NCI-H524 (cell line): Measurements from ENCODE around the gene NANOGP8.

ENCODE experiments used
- DNase-seq, 2 experiments: peaks; one replicate each; lab custom pipeline; 2025; lab: John Stamatoyannopoulos, UW

The NANOGP8 gene

DNA sequence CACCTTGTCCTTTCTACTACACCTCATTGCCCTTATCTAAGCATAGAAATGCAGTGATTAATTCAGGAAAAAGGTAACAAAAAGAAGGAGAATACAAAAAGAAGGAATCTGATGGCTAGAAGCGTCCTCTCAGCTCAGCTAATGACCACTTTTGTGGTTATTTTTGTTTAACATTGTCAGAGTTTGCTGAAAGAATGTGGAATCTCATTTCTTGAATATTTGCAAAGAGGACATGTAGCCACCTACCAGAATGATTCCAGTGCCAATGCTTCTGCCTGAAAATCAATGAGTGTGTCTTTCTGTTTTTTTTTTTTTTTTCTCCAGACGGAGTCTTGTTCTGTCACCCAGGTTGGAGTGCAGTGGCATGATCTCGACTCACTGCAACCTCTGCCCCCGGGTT, 24.5 kb downstream of the NANOGP8 start:
- DNase-seq, result no peak

DNA sequence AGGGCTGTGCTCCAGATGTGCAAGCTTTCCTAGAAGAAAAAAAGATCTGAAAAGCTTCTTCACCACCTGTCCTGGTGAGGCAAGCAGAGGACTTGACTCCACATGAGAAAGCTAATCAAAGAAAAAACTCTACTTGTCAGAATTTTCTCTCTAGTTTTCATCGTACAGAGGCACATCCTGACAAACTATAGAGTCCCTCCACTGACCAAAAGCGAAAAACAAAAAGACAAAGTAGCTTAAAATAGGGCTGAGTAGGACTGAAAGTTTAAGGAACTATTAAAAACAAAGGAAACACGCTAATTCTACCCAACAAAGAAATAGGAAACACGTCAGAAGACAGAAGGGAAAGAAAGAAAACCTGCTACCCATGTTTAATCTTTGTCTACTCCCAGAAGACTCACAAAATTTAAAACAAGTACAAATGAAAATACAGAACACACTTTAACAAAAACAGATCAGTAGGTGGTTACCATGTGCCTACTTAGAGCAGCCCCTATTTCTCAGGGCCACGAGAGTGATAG, 26.5 kb downstream of the NANOGP8 start:
- no peak for DNase-seq

DNA sequence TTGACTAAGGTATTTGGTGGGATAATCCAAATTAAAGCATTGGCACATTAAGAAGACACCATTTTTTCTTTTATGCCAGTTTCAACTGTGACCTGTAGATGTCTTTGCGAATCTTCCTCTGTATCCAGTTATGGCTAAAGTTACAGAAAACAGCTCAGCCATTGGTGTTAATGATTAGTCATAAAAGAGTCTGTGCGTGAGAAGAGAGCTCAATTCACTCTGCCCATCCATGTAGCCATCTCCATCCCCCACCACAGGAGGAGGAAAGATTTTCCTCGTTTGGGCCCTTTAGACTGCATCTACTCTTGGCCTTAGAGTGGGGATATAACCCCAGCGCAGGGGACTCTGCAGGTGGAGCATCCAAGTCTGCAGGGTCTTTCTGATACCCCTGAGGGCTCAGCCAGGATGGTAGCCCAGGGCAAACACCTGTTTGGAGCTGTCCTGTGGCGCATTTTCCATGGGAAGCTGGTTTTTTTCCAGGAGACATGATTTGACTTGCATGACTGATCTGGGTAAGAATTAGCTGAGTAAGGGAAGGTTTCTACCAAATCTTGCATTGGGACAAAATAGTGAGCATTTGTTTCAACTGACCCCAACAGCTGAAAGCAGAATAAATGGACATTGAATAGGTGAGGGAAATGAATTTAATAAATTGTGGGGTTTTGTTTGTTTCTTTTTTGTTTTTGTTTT, 29.5 kb downstream of the NANOGP8 start:
- no peak for DNase-seq

DNA sequence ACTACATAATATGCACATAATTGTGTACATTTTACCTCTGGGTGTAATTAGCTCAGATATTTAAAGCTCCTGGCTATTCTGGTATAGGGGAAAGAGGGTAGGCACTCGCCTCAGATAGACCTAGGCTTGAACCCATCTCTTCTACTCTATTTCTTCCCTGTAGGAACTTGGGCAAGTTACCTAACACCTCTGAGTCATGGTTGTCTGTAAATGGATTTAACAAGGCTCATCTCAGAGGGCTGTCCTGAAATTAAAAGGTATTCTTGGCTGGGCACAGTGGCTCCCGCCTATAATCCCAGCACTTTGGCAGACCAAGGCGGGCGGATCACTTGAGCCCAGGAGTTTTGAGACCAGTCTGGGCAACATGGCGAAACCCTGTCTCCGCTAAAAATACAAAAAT, 30.7 kb downstream of the NANOGP8 start:
- no peak for DNase-seq

DNA sequence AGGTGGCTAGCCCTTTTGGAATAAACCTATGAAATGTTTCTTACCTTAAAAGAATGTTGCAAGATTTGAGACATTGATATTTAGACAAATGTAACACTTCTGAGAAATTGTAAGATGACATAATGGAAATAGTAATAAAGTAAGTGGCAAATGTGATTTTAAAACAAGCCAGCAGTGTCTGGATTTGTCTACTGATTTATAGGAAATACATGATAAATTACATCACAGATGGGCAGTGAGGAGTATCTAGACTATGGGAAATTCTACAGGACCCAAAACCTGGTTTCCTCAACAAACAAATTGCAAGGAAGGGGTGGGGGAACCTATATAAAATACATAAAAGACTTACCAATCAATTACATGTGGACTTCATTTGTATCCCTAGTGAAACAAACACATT, 37.1 kb downstream of the NANOGP8 start:
- DNase-seq, result no peak

DNA sequence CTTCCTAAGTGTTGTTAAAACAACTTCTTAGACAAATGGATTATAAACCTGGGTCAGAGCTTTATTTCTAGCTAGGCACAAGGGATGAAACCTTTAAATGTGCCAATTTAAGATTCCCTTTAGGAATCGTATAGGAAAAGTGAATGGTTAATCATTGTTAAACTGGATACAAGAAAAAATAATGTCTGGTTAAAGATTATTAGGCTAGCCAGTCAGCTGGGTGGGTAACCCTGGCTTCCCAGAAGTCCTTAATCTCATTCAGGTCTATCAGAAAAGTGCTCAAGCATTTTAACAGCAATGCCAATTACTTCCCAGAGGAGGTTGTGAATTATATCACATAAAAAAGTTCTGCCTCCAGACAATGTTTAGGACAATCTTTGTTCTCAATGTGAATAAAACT, 37.6 kb downstream of the NANOGP8 start:
- no peak for DNase-seq

DNA sequence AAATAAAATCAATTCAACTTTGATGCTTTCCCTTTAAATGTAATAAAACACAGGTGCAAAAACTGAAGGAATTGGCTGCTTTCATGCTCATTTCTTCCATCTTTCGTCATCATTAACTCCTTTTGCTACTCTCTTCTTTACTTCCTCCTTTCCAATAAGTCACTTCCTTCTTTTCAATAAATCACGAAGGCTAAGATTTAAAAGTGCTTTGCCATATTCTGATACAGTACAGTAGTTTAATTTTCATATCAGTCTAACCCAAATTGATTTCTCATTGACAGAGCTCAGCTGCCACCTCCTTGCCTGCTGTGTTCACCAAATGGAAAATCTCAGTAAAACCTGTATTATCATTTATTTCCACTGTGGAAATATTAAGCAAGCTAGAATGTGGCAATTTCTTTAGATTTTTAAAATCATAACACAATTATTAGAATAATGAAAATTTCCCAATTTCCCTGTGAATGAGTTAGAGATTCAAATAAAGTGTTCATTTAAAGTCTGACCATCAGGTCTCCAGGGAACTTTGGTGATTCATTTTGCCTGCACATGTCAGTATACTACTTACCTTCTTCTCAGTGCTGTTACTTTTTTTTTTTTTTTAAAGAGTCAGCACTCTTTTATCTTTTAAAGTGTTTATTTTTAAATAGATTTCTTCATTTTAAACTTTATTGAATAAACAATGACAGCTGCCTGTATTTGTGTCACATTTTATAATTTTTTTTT, 41.6 kb downstream of the NANOGP8 start:
- no peak for DNase-seq

DNA sequence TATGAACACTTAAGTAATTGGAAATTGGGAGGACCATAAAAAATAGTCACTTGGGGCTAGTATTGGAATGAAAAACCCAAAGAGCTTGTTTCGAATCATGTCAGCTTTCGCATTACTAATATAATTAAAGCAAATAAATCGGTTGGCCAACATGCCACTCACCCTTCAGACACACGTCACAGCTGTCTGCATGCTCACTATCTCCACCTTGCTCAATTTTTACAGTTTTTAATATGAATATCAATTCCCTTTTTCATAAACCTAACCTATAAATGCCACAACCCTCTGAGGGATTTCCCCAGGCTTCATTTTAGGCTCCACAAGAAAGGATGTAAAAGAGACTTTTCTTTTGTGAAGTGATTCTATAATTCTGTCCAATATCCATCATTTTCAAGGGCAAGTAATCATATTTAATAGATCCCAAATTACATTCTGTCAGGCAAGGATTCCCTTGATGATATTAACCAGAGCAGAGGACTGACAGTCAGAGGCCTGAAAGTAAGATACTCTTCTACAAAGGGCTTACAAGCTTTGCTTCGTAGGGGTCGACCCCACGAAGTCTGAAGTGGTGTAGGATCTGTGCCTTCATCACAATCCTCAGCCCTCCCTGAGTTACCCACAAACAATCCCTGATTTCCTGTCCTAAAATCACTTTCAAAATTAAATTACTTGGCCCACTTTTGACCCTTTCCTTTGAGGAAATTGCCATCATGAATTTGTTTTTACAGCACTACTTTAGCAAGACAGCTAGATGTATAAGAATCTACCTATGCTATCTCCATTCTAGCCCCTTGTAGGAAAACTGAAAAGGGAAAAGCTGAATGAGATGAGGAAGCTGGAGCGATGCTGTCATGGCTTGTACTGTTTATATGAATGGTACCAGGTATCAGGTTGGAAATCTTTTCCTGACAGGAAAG, 44.5 kb downstream of the NANOGP8 start:
- no peak for DNase-seq

DNA sequence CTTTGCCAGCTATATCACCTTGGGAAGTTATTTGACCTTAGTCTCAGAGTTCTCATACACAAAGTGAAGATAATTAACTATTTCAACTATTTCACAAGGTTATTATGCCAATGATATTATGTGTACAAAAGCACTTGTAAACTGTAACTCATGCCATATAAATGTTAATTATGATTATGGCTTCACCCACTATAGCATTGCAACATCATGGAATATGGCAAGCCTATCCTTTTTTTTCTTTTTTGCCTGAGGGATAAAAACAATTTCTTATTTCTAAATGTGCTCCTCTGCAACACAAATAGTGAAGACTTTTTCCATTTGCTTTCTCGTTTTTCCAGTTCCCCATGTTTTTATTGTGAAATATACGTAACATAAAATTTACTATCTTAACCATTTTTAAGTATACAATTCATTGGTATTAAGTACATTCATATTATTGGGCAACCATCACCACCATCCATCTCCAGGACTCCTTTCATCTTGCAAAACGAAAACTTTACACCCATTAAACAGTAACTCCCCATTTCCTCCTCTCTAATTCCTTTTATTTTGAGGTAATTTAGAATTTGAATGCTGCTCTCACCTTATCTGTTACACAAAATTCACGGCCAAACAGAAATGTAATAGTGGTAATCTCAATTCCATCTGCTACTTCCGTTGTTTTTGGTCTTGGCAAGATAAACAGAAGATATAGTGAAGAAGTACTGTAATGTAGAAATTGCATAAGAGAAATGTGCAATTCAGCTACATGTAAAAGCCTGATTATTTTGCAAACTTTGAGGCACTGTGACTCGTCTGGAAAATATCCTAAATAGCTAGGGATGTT, 46.3 kb downstream of the NANOGP8 start:
- no peak for DNase-seq
